HG02642 (cell line): ENCODE measurements around the gene PPP2R5A.
A peak's percentile ranks its signal among the peaks of the same experiment; 100 is the strongest.

ENCODE experiments used
- ATAC-seq: cut with Tn5 transposase; IDR thresholded peaks from one replicate; pipeline ENCODE4 v1.9.1; 2021; ENCODE audit warnings: mild to moderate bottlenecking; ENCODE audit not compliant: unreplicated experiment, poor library complexity

PPP2R5A gene

DNA sequence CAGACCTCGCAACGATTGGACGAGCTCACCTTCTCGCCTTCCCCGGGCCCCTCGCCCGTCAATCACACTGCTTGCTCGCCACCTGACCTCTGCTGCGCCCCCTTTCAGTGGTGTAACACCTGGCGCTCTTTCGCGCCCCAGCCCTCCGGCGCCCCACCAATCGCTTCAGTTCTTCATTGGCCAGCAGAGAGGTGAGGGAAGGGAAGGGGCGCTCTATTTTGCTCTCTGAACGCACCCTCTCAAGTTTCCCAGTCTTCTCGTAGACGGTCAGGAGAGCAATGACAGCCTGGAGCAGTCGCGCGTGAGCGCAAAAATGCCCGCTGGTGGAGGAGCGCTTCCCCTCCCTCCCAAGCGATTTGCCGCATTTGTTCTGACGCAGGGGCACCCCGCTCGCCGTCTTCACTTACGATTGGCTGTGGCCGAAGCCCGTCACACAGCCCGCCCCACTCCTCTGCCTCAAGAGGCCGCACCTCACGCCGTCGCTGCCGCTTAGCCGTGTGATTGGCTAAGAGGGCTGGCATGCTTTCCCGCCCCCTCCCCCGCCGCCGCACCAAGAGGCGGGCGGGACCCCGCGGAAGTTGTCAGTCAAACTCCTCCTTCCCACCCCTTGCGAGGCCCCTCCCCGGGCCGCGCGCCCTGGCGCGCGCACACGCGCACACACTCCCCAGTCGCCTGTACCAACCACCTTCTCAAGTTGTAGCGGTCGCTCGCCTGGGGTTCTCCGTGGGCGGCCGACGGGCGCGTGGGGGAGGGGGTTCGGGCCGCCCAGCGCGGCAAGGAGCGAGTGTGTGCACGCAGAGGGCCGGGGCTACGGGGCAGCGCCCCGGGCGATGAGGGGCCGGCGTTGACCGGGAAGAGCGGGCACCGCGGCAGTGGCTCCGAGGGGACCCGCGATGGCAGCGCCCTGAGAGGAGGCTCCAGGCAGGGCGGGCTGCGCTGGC, at the start of gene PPP2R5A:
TSS of gene PPP2R5A (plus strand) at position 667 of the 941 bp plus-strand sequence. CDS start 701 bp downstream, outside the sequence.
- peak; percentile 91 for ATAC-seq

DNA sequence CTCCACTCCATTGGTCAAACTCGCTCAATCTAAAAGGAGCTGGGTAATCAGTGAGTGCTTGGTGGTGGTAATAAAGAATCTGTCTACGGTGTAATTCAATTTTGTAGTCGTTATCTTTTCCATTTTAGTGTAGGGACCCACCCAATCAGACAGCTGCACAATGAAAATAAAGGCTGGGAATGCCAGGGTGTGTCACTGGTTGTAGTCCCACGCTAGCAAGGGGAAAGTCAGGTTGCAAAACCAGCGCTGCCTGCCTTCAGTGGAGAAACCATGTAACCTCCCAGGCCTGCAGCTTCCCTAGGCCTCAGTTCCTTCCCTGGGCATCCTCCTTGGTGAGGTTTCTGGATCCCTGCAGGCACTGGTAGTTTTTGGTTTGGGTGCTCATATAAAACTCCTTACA, 49.4 kb upstream of the PPP2R5A start:
- no peak for ATAC-seq

DNA sequence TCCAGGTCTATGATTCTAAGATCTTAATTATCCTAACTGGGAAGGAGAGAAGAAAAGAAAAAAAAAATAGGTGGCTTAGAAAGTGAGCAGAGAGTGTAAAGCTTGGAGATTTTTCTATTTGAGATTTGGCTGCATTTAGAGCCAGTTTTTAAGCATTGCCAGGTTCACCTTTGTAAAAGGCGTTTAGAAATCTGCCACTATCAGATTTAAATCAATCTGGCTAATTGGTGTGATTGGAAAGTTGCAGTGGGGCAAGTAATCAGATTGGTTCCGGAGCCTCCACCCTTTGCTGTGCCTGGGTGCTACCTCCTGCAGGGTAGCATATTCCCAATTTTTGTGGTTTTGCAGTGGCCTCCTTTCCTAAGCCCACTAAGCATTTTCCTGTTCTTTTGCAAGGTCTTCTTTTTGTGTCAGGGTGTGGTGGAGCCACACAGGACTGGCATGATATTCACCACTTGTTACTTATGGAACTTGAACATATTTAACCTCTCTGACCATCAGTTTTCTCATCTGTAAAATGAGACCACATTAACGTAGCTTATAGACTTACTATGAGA, 48.5 kb upstream of the PPP2R5A start:
- ATAC-seq = no peak

DNA sequence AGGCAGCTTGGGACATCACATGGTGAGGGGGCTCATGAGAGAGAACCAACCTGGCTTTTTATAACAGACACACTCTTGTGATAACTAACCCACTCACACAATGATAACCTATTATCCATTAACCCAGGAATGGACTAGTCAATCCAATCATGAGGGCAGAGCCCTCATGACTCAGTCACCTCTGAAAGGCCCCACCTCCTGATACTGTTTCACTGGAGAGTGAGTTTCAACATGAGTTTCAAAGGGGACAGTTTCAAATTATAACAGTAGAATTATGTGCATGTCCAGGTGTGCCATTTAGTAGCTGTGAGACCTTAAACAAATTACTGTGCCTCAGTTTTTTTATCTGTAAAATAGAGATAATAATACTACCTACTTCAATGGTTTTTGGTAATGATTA, 47.6 kb upstream of the PPP2R5A start:
- ATAC-seq = peak; percentile 87

DNA sequence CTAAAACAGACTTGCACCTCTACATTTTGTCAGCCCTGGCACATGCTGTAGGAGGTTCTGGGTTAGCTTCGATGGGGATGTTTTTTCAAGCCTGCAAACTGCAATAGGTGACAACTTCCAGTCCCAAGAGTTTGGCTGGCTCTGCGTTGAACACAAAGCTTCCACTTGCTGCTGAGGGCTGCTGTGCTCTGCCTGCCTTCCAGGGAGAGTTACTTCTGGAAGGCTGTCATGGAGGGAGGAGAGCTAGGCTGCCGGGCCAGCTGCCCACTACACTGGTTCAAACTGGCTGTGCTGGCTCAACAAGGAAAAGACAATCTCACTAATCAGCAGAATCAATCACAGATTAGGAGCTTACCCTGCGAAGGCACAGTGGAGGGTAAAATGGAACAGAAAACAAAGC, 46.7 kb upstream of the PPP2R5A start:
- ATAC-seq = no peak

DNA sequence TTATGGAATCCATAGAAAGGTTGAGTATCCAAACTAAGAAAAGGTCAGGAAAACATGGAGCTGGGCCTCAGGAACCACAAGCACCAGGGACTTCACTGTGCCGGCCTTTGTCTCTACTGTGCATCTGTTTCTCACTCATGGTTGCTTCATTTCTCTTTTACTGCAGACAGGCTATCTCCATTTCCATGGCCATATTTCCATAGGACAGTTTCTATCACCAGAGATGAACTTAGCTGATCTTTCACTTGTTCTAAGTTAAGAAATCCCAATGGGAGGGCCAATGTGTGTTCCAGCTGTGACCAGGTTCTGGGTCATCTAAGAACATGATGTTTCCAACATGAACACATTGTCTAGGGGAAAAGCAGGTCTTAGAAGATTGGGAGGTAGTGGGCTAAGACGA, 43.7 kb upstream of the PPP2R5A start:
- ATAC-seq = no peak

DNA sequence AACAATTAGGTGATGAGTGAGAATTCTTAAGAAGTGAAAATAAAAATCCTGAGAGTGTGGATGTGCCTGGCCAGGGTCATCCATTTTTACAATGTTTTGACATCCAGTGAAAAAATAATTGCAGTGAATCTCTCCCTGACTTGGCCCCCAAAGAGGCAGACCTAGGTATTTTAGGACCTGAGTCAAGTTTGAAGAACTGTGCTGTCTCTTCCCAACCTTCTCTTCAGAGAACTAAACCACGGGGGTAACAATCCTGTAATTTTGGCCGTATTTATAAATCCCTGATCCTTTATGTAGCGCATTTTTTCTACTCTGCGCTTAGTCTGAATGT, 43.3 kb upstream of the PPP2R5A start:
- no peak for ATAC-seq

DNA sequence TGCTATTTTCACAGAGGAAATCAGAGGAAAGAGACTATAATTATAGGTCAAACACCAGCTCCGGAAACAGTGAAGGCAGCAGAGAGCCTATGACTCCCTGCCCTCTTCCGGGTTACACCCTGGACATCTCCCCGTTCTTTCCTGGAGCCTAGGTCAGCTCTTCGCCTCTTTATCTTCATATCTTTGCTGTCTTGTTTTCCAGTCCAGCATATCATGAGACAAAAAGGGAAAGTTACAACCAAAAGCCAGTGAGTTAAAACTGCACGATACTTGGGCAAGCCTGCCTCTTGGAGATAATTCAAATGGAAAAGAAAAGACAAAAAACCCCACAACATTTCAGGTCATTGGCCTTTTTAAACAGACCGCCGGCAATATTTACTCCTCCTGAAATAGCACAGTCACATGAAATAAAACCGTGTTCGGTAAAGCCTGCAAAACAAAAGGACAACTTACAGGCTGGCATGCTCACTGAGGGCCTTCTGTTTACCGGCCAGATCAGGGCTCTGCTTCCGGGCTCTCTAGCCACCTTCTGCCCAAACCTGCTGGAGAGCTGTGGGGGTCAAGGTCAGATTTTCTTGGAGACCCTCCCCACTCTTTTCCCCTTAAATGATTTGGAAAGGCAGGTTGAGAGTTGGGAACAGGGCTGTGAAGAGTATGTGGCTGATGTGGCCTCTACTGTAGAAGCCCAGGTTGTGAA, 42.8 kb upstream of the PPP2R5A start:
- no peak for ATAC-seq

DNA sequence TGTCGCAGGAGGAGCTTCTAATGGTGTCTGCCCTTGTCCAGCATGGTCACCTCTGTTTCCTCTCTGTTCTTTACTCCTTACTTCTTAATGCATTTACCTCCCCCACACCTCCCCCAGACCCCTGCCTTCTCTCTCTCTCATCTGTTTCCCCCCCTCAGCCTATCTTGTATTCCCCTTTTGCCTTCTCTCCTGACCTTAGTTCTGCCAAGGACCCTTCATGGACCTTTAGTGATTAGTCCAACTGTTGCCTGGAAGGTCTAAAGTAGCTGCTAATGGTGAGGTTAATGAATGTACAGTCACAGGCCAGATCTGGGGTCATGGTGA, 42.3 kb upstream of the PPP2R5A start:
- no peak for ATAC-seq

DNA sequence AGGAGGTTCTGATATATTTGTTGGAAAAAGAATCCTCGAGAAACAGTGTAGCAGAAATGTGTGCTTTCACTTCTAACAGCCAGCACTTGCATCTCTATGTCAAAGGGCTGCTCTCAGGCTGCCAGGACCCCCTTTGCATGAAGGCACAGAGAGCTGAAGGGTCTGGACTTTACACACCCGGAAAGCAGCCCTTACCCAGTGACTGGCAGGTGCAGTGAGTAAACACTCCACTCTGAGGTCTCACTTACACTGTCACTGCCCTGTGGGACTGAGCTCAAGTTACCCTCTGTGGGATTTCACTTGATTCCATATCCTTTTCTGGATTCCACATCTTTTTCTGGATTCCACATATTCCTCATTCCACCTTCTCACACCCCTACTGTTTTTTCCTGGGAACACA, 40.8 kb upstream of the PPP2R5A start:
- no peak for ATAC-seq

DNA sequence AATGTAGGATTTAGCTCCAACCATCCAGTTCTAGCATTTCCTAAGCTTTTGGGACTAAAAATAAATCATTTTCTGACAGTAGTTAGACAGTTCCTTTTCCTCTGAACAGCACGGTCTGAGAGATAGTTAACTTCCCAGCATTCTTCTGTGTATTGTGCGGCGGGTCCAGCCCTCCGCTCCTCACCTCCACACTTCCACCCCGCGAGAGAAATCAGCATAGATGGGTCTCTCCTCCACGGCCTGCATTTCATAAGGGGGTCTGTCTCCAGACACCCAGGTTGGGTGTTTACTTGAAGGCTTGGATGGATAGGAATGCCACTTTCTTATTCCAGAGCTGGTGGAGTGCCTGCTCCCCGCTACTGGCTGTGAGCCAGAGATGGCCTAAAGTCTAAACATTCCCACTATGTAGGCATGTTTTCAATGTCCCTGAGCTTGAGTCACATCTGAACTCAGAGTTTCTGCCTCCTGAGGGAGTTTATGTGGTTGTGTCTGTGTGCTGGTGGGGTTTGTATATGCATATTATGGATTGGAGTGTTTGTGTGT, 38.0 kb upstream of the PPP2R5A start:
- ATAC-seq = no peak

DNA sequence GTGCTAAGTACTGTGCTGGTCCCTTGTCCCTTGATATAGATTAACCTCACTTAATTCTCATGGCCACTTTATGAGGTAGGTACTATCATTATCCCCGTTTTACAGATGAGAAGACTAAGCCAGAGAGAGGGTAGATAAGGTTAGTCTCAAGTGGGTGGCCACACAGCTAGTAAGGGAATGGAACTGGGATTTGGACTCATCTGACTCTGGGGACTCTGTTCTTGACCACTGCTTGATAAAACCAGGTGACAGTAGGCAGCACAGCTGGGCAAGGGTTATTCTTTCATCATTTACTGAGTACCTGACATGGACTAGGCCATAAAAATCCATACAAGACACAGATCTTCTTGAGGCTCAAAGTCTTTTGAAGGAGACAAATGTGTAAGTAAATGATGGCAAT, 37.2 kb upstream of the PPP2R5A start:
- ATAC-seq = no peak

DNA sequence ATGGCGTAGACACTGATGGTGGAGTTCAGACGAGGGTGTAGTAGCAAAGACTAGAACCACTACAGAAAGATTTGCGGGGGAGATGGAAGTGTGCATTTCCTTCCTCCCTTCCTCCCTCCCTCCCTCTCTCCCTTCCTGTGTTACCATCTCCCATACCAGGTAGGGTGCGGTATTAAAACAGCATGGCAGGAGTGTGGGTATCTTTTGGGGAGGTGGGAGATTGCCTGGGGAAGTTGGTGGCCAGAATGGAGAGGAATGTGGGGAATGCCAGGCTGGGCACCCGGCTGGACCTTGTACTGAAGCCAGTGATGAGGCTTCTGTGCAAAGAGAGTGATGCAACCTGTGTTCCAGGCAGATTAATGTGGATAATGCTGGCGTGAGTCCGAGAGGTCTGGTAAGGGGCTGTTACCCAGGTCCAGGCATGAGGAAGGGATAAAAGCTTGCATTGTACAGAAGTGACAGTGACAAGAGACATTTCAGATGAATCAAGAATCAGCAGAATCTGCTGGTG, 30.3 kb upstream of the PPP2R5A start:
- no peak for ATAC-seq

DNA sequence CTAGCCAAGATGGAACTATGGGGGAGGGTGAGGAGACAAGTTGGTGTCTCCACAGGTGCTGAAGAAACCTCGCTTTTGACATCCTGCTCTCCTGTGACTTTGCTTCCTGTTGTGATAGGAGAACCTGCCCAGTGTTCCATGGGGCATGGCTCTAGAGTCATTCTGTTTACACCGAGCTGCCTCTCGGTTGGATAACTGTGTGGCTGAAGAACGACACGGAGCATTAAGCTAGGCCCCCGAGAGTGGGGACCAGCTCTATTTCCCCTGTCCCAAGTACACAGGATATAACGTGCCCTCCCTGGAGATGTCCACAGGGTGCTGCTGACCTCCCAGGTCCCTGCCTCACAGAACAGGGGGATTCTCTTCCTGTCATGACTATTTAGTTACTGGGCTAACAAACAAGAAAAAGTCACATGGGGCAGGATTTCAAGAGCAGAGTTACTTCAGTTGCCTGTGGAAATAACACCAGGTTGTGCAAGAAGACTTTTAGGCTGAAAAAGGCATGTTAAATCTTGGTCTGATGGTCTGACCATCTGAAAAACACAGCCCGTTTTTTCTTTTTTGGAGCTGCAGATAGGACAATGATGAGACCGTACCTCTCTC, 29.4 kb upstream of the PPP2R5A start:
- ATAC-seq = no peak

DNA sequence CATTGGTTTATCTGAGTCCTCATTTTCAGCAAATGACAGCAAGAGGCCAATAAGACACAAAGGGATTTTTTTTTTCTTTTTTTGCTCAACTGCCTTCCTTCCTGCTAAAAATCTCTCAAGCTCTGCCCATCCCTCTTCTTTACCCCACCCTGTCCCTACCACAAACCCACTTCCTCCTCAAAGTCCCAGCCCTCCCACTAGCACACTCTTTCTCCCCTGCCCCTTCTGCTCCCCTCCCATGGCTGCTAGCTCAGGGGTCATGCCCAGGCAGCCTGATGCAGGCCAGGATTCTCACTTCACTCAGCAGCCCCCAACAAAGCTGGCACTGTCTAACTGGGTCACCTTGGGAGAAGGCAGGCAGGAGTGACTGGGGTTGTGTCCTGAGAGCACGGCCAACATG, 28.8 kb upstream of the PPP2R5A start:
- peak; percentile 42 for ATAC-seq

DNA sequence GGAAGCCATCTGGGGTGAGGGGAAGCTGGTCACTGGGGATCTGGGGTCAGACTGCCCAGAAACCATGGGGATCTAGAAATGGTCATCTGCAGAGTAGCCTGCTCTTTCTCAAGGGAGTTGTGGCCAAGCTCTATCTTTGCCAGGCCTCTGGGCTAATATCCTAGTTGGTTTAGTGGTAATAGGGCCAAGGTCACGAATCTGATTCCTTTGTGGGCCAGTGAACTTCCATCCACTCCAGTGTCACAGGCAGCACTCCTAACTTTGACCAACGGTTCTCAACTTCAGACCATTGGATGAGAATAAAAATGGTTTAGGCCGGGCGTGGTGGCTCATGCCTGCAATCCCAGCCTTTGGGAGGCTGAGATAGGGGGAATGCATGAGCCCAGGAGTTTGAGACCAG, 28.1 kb upstream of the PPP2R5A start:
- no peak for ATAC-seq

DNA sequence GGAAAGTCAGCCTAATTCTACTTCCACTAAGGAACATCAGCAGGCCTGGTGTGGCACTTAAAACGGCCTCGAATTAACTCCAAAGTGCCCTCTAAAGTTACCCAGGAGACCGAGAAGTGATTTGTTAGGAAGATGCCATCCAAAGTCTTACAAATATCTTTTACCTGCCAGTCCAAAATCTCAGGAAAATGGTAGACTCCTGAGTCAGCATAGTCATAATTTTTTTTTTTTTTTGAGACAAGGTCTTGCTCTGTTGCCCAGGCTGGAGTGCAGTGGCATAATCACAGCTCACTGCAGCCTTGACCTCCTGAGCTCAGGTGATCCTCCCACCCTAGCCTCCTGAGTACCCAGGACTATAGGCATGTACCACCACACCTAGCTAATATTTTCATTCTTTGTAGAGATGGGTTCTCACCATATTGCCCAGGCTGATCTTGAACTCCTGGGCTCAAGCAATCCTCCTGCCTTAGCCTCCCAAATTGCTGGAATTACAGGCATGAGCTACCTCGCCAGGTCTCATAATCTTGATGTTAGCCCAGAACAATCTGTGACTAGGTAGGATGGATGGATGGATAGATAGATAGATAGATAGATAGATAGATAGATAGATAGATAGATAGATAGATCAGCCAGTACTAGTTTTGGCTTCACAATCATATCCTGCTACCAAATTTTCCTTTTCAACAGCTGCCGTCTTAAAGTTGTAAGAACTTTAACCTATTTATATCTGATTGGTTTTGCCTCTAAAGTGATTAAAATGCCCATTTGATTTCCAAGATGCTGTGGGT, 25.3 kb upstream of the PPP2R5A start:
- ATAC-seq = no peak

DNA sequence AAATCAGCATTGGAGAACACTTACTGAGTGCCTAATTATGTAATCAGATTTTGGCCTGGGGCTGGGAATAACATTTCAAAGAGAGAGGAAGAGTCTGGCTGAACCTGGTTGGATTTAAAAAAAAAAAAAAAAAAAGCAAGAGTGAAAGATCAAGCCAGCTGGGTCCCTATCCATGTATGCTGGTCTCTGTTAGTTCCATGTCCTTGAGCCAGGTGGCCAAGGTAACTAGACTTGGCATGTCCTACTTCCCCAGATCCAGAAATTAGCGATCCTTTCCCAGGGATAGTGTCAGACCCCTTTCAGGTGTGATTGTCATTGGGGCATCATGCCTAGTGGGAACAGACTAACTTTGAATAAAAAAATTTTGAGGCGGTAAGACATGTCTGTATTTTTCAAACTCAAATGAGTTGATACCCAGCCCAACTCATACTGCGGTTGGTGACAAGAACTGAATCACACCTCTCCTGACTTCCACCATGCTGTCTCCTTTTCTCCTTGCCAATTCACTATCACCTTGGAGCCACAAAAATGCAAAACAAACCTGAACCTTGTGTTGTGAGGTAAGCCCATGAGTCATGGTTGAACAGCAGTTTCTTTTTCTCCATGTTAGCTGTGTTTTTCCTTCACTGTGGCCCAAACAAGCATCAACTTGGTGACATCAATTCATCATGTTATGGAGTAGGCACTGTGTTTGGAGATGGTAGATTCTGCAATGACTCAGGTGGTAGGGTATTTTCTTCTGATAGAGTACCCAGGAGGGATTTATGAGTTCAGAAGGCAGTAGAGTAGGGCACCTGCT, 24.5 kb upstream of the PPP2R5A start:
- ATAC-seq = no peak

DNA sequence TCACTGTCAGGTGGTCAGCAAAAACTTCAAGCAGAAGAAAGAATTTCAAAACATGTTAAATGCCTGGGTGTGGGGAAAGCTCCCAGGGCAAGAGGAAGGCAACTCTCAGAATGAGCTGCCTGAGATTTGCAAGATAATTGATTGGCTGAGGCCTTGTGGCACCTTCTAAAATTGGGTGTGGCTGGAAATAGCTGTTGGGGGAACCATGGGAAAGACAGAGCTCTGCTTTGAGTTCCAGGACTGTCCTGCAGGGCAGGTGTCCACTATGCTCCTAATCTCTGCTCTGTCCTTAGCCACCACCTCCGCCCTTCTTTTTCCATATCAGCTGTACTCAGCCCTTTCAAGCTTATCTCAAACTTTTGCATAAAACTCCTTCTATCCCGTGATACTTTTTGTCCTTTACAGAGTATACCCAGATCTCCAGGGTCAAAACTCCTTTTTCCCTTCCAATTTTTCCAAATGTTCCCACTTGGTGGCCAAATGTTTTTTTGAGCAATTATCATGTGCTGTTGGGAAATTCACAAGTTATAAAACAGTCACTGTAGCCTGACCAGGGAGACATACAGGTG, 23.8 kb upstream of the PPP2R5A start:
- no peak for ATAC-seq
